ENCODE data around the gene CTIF.

- no peak for TF ChIP-seq CHD2 (IDR thresholded peaks at IDR 0.05; ENCODE audit: low read length, partially characterized antibody)
- no peak for TF ChIP-seq RAD21 (IDR thresholded peaks at IDR 0.05; ENCODE audit: low read length)
- no peak for TF ChIP-seq MAX (IDR thresholded peaks at IDR 0.05; ENCODE audit: low read depth)
- TF ChIP-seq CTCF (IDR thresholded peaks at IDR 0.05) = no peak
- no peak for TF ChIP-seq USF1 (IDR thresholded peaks at IDR 0.05; ENCODE audit: borderline replicate concordance, low read depth)
- no peak for TF ChIP-seq NRF1 (IDR thresholded peaks at IDR 0.05; ENCODE audit: low read depth, low read length)
- no peak for TF ChIP-seq EP300 (IDR thresholded peaks at IDR 0.05; ENCODE audit: borderline replicate concordance in 1 of 2, low read depth in 1 of 2, low read length in 1 of 2)
- no peak for TF ChIP-seq RFX5 (IDR thresholded peaks at IDR 0.05; ENCODE audit: low read length)
- no peak for TF ChIP-seq REST (IDR thresholded peaks at IDR 0.05; ENCODE audit: low read depth, low read length)
- no peak for TF ChIP-seq FOSL2 (IDR thresholded peaks at IDR 0.05; ENCODE audit: borderline replicate concordance, low read depth)
- TF ChIP-seq USF2 (IDR thresholded peaks at IDR 0.05; ENCODE audit: borderline replicate concordance, low read depth, low read length) = no peak
- TF ChIP-seq TCF12 (IDR thresholded peaks at IDR 0.05) = no peak
Observed at GRCh38 chr18:48864876-48865275, 326.0 kb downstream of the CTIF start.

All from SK-N-SH (cell line).